Measurements from ENCODE around the gene KLHDC3.

GRCh38 chr6:43011207-43011606 is 2.8 kb upstream of the KLHDC3 start:
- TF ChIP-seq POLR2A (IDR thresholded peaks at IDR 0.05; ENCODE audit: low read depth), result no peak
- no peak for TF ChIP-seq CTCF (IDR thresholded peaks at IDR 0.05)
